ENCODE data around the gene EHF. TPM values are rescaled to one million over a fixed set of nuclear protein-coding genes. Genes with fewer than 3 reads are reported as not detected.
"Not testable (repeated sequence)": the region's sequence is repeated elsewhere in the genome, so short reads cannot be mapped to it uniquely, and the experiment has no call there.

EHF gene
- total RNA-seq, 2 donors from 2014 or later, result 289 to 316 TPM

- Histone ChIP-seq H3K36me3 (no peaks in the 10 kb centered on the region), H3K4me1 (peaks cover 9% of the 10 kb centered on the region), H3K27ac (no peak overlapping the region), H3K4me3 (no peak overlapping the region), H3K9me3 (no peaks in the 10 kb centered on the region), H3K27me3 (no peaks in the 10 kb centered on the region), H3K9ac (ENCODE audit: low read depth in 2 of 2, low read length in 2 of 2) (no peak overlapping the region)
- intact Hi-C loops (cut with DNase I), result loop anchor here (10.0 kb wide), 1 partner anchor 807 kb away; no protein-coding TSS in a partner anchor
- no peak for TF ChIP-seq CTCF (IDR thresholded peaks at IDR 0.05)
- DNase-seq, result no peak
Measured at GRCh38 chr11:34588023-34588422, 32.9 kb upstream of the EHF start.

GRCh38 chr11:34588701-34589100 lies 32.2 kb upstream of the EHF start:
- Histone ChIP-seq H3K4me3 (no peak overlapping the region), H3K27me3 (no peaks in the 10 kb centered on the region), H3K4me1 (peaks cover 9% of the 10 kb centered on the region), H3K27ac (no peak overlapping the region), H3K9me3 (no peaks in the 10 kb centered on the region), H3K9ac (ENCODE audit: low read depth in 2 of 2, low read length in 2 of 2) (no peak overlapping the region), H3K36me3 (no peaks in the 10 kb centered on the region)
- intact Hi-C loops (cut with DNase I), result loop anchor here (10.0 kb wide), 1 partner anchor 806 kb away; no protein-coding TSS in a partner anchor
- TF ChIP-seq CTCF (IDR thresholded peaks at IDR 0.05), result no peak
- DNase-seq, result no peak

- not testable (repeated sequence) for DNase-seq, H3K27ac ChIP-seq
- intact Hi-C loops (cut with DNase I), result loop anchor here (10.0 kb wide), 1 partner anchor 806 kb away; no protein-coding TSS in a partner anchor
Measured at GRCh38 chr11:34589177-34589576, 31.7 kb upstream of the EHF start.

GRCh38 chr11:34593085-34593484 lies 27.8 kb upstream of the EHF start:
- H3K4me1 ChIP-seq, result no peaks in the 10 kb centered on the region
- H3K27me3 ChIP-seq, result no peaks in the 10 kb centered on the region
- H3K36me3 ChIP-seq, result no peaks in the 10 kb centered on the region
- no peak overlapping the region for H3K9ac ChIP-seq (ENCODE audit: low read depth in 2 of 2, low read length in 2 of 2)
- H3K4me3 ChIP-seq, result no peak overlapping the region
- TF ChIP-seq CTCF (IDR thresholded peaks at IDR 0.05), result no peak
- no peaks in the 10 kb centered on the region for H3K9me3 ChIP-seq
- H3K27ac ChIP-seq, result no peak overlapping the region
- no peak for DNase-seq
- intact Hi-C loops (cut with DNase I), result no loop called here

More at GRCh38 chr11:34589177-34589576, 31.7 kb upstream of the EHF start:
- H3K36me3 ChIP-seq; H3K9ac ChIP-seq (ENCODE audit: low read depth in 2 of 2, low read length in 2 of 2); H3K27me3 ChIP-seq; H3K9me3 ChIP-seq; H3K4me3 ChIP-seq; H3K4me1 ChIP-seq: not testable (repeated sequence)

- no peak for TF ChIP-seq CTCF (IDR thresholded peaks at IDR 0.05)
- no peaks in the 10 kb centered on the region for H3K36me3 ChIP-seq
- no peak for DNase-seq
- peaks cover 4% of the 10 kb centered on the region for H3K4me1 ChIP-seq
- intact Hi-C loops (cut with DNase I), result no loop called here
- H3K9me3 ChIP-seq, result no peaks in the 10 kb centered on the region
- H3K27me3 ChIP-seq, result no peaks in the 10 kb centered on the region
- H3K27ac ChIP-seq, result no peak overlapping the region
- no peak overlapping the region for H3K9ac ChIP-seq (ENCODE audit: low read depth in 2 of 2, low read length in 2 of 2)
- no peak overlapping the region for H3K4me3 ChIP-seq
Measured at GRCh38 chr11:34594603-34595002, 26.3 kb upstream of the EHF start.

GRCh38 chr11:34595391-34595790 lies 25.5 kb upstream of the EHF start:
- DNase-seq, result no peak
- TF ChIP-seq CTCF (IDR thresholded peaks at IDR 0.05), result no peak
- H3K36me3 ChIP-seq, result no peaks in the 10 kb centered on the region
- no peak overlapping the region for H3K9ac ChIP-seq (ENCODE audit: low read depth in 2 of 2, low read length in 2 of 2)
- H3K27ac ChIP-seq, result no peak overlapping the region
- H3K4me1 ChIP-seq, result peaks cover 4% of the 10 kb centered on the region
- no peak overlapping the region for H3K4me3 ChIP-seq
- no peaks in the 10 kb centered on the region for H3K9me3 ChIP-seq
- H3K27me3 ChIP-seq, result no peaks in the 10 kb centered on the region
- intact Hi-C loops (cut with DNase I), result no loop called here
